Fibroblast of the conjunctiva (primary cell): ENCODE data around the gene WRAP53.

Source experiments
- DNase-seq: peaks from one replicate; pipeline ENCODE4 v3.0.0-alpha.2; 2010; ENCODE audit warnings: low read depth

The WRAP53 gene

GRCh38 chr17:7709031-7709430, 20.8 kb downstream of the WRAP53 start:
- no peak for DNase-seq

- no peak for DNase-seq
These were observed 22.0 kb downstream of the WRAP53 start for GRCh38 chr17:7710301-7710700.

- no peak for DNase-seq
These were observed 22.9 kb downstream of the WRAP53 start for GRCh38 chr17:7711051-7711755.

GRCh38 chr17:7712111-7712771, 24.0 kb downstream of the WRAP53 start:
- no peak for DNase-seq

- no peak for DNase-seq
These were observed 25.5 kb downstream of the WRAP53 start for GRCh38 chr17:7713782-7714181.

- DNase-seq = no peak
These were observed 26.7 kb downstream of the WRAP53 start for GRCh38 chr17:7714721-7715594.

GRCh38 chr17:7715936-7716886, 27.9 kb downstream of the WRAP53 start:
- DNase-seq = no peak

GRCh38 chr17:7716901-7717755, 28.9 kb downstream of the WRAP53 start, which contains the start of gene DNAH2:
DNAH2 (plus strand) TSS chr17:7717744; CDS start chr17:7719735, 1,991 bp downstream.
- DNase-seq = peak; percentile 76

- no peak for DNase-seq
These were observed 29.6 kb downstream of the WRAP53 start for GRCh38 chr17:7717756-7718350.

GRCh38 chr17:7719661-7720060, 31.4 kb downstream of the WRAP53 start:
- no peak for DNase-seq

- no peak for DNase-seq
These were observed 31.8 kb downstream of the WRAP53 start for GRCh38 chr17:7720125-7720524.

- DNase-seq = no peak
These were observed 33.3 kb downstream of the WRAP53 start for GRCh38 chr17:7721612-7722011.

GRCh38 chr17:7727886-7728285, 39.6 kb downstream of the WRAP53 start:
- no peak for DNase-seq

- no peak for DNase-seq
These were observed 41.5 kb downstream of the WRAP53 start for GRCh38 chr17:7729816-7730215.

- DNase-seq = no peak
These were observed 44.8 kb downstream of the WRAP53 start for GRCh38 chr17:7732981-7733539.

- DNase-seq = no peak
These were observed 49.3 kb downstream of the WRAP53 start for GRCh38 chr17:7737601-7738000.

- DNase-seq = no peak
These were observed 51.5 kb downstream of the WRAP53 start for GRCh38 chr17:7739746-7740145.

- no peak for DNase-seq
These were observed 52.3 kb downstream of the WRAP53 start for GRCh38 chr17:7740481-7741001.

GRCh38 chr17:7742729-7743128, 54.5 kb downstream of the WRAP53 start:
- no peak for DNase-seq

- DNase-seq = no peak
These were observed 56.1 kb downstream of the WRAP53 start for GRCh38 chr17:7744416-7744815.
